Endothelial cell of umbilical vein (primary cell): ENCODE results near the gene NCOA6.

Experiments
- EZH2 ChIP-seq: IDR thresholded peaks from 2 replicates; pipeline ENCODE4 v1.6.1; 2012; ENCODE audit warnings: borderline replicate concordance, low read depth, mild to moderate bottlenecking, moderate library complexity, low read length, inconsistent platforms; ENCODE audit not compliant: severe bottlenecking
- FOS ChIP-seq: IDR thresholded peaks from 2 replicates; pipeline ENCODE4 v1.6.1; 2011; ENCODE audit warnings: mild to moderate bottlenecking, low read length, moderate library complexity, borderline replicate concordance; ENCODE audit not compliant: insufficient read depth
- GATA2 ChIP-seq: IDR thresholded peaks from 2 replicates; pipeline ENCODE4 v1.7.0; 2011; ENCODE audit warnings: low read depth, mild to moderate bottlenecking, moderate library complexity, mixed read lengths, low read length; ENCODE audit not compliant: insufficient read length, insufficient read depth
- JUN ChIP-seq: IDR thresholded peaks from 2 replicates; pipeline ENCODE4 v1.6.1; 2011; ENCODE audit warnings: borderline replicate concordance, low read depth; ENCODE audit not compliant: insufficient read length, insufficient read depth
- MYC ChIP-seq: IDR thresholded peaks from one replicate; pipeline ENCODE4 v1.6.1; 2011; ENCODE audit warnings: mild to moderate bottlenecking, low read depth, low read length
- POLR2A ChIP-seq: IDR thresholded peaks from 2 replicates; pipeline ENCODE4 v1.6.1; 2012; ENCODE audit warnings: low read depth, mild to moderate bottlenecking, control low read depth, low read length
- POLR2AphosphoS5 ChIP-seq: IDR thresholded peaks from 2 replicates; pipeline ENCODE4 v1.6.1; 2012; ENCODE audit warnings: low read depth, mild to moderate bottlenecking, control low read depth, low read length, moderate library complexity; ENCODE audit not compliant: insufficient read depth
- TF ChIP-seq, protein P1 (sequence below), 2 donors: IDR thresholded peaks; 1 replicate in 1 of 2; 2 replicates in 1 of 2; pipeline ENCODE4 v1.5.1; 2011; ENCODE audit warnings: low read length in 2 of 2, mild to moderate bottlenecking in 2 of 2, moderate library complexity in 2 of 2, control low read depth in 1 of 2, inconsistent platforms in 1 of 2, low read depth in 1 of 2; ENCODE audit not compliant: insufficient read depth in 1 of 2; ENCODE audit errors: extremely low read depth in 1 of 2
- TF ChIP-seq, protein P2 (sequence below): IDR thresholded peaks from 2 replicates; pipeline ENCODE4 v1.6.1; 2011; ENCODE audit not compliant: insufficient read depth, insufficient read length

DNA sequence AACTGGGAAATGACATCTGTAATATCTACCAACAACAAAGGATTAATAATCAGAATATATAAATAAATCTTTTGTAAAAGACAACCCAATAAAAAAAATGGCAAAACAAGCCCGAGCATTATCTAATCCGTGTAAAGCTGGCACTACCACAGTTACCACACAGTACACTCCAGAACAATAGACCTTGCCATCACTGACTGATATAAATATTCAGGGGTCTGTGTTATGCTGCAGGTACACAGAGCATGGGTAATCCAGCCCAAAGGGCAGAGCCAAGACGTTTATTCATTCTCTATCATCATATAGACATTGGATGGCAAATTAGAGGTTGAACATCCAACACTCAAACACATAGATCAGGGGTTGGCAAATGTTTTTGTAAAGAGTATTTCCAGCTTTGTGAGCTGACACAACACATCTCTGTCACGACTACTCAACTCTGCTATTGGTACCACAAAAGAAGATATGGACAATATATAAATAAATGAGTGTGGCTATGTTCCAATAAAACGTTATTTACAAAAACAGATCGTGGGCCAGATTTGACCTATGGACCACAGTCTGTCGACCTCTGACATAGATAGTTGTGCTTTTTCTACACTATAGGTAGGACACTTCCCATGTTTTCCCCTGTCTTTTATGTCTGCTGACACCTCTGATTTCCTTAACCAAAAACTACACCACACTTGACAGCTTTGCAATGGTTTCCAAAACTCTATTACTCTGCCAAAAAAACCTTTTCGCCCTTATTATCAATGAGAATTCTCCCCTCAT, 4.5 kb downstream of the NCOA6 start:
- TF ChIP-seq FOS (no peak), POLR2A (no peak), MYC (no peak), EZH2 (no peak), POLR2AphosphoS5 (no peak), JUN (no peak), GATA2 (no peak)
- TF ChIP-seq, protein P1, sequence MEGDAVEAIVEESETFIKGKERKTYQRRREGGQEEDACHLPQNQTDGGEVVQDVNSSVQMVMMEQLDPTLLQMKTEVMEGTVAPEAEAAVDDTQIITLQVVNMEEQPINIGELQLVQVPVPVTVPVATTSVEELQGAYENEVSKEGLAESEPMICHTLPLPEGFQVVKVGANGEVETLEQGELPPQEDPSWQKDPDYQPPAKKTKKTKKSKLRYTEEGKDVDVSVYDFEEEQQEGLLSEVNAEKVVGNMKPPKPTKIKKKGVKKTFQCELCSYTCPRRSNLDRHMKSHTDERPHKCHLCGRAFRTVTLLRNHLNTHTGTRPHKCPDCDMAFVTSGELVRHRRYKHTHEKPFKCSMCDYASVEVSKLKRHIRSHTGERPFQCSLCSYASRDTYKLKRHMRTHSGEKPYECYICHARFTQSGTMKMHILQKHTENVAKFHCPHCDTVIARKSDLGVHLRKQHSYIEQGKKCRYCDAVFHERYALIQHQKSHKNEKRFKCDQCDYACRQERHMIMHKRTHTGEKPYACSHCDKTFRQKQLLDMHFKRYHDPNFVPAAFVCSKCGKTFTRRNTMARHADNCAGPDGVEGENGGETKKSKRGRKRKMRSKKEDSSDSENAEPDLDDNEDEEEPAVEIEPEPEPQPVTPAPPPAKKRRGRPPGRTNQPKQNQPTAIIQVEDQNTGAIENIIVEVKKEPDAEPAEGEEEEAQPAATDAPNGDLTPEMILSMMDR (IDR thresholded peaks at IDR 0.05; ENCODE audit: extremely low read depth in 1 of 2, insufficient read depth in 1 of 2, low read depth in 1 of 2, low read length in 2 of 2) = no peak
- TF ChIP-seq, protein P2, sequence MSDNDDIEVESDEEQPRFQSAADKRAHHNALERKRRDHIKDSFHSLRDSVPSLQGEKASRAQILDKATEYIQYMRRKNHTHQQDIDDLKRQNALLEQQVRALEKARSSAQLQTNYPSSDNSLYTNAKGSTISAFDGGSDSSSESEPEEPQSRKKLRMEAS = no peak
